ENCODE data around the gene AAK1.
"Not testable (repeated sequence)": the region's sequence is repeated elsewhere in the genome, so short reads cannot be mapped to it uniquely, and the experiment has no call there.

The AAK1 gene

DNA sequence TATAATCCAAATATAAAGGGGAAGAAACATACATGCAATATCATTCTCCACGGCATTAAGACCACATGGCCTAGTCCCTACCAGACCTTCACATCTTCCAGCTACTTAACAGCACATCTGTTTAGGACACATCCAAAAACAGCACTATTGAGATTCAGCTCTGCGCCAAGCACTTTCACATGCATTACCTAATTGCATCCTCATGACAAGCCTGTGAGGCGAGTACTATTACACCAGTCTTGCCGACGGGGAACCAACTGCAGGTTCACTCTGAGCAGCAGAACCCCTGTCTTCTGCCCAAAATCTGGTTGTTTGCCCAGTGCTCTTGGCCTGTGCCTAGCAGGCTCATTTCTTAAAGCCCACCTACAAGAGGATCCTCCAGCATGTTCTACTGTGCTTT lies 66.7 kb downstream of the AAK1 start:
- no peak overlapping the region for H3K4me3 ChIP-seq (ENCODE audit: low read depth, low read length)
- TF ChIP-seq, protein P1, sequence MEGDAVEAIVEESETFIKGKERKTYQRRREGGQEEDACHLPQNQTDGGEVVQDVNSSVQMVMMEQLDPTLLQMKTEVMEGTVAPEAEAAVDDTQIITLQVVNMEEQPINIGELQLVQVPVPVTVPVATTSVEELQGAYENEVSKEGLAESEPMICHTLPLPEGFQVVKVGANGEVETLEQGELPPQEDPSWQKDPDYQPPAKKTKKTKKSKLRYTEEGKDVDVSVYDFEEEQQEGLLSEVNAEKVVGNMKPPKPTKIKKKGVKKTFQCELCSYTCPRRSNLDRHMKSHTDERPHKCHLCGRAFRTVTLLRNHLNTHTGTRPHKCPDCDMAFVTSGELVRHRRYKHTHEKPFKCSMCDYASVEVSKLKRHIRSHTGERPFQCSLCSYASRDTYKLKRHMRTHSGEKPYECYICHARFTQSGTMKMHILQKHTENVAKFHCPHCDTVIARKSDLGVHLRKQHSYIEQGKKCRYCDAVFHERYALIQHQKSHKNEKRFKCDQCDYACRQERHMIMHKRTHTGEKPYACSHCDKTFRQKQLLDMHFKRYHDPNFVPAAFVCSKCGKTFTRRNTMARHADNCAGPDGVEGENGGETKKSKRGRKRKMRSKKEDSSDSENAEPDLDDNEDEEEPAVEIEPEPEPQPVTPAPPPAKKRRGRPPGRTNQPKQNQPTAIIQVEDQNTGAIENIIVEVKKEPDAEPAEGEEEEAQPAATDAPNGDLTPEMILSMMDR (IDR thresholded peaks at IDR 0.05; ENCODE audit: borderline replicate concordance, insufficient read depth, low read depth, low read length), result no peak

DNA sequence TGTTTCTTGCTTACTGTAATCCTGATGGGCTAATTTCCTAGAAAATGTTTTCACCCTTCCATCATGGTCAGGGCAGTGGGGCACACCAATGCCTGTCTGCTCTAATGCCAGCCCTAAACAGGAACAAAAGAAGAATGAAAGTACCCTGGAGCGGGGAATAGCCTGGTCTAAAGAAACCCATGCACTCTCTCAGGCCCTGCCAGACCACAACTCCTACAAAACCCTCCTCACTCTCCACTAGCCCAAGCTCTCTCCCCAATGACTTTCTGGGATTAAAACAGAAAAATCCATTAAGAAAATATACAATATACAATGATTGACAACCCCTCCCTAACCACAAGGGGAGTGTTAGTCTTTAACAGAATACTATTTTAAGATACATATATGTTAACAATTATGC lies 67.6 kb downstream of the AAK1 start:
- H3K4me3 ChIP-seq (ENCODE audit: low read depth, low read length), result no peak overlapping the region
- TF ChIP-seq, protein P1 (IDR thresholded peaks at IDR 0.05; ENCODE audit: borderline replicate concordance, insufficient read depth, low read depth, low read length), result no peak

DNA sequence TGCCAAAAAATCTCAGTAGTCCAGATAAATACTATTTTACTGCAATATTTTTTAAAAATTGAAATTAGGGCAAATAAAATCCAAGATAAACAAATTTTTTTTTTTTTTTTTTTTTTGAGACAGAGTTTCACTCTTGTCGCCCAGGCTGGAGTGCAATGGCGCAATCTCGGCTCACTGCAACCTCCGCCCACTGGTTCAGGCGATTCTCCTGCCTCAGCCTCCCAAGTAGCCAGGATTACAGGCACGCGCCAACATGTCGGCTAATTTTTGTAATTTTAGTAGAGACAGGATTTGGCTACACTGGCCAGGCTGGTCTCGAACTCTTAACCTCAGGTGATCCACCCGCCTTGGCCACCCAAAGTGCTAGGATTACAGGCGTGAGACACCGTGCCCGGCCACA lies 68.2 kb downstream of the AAK1 start:
- not testable (repeated sequence) for H3K4me3 ChIP-seq (ENCODE audit: low read depth, low read length)

DNA sequence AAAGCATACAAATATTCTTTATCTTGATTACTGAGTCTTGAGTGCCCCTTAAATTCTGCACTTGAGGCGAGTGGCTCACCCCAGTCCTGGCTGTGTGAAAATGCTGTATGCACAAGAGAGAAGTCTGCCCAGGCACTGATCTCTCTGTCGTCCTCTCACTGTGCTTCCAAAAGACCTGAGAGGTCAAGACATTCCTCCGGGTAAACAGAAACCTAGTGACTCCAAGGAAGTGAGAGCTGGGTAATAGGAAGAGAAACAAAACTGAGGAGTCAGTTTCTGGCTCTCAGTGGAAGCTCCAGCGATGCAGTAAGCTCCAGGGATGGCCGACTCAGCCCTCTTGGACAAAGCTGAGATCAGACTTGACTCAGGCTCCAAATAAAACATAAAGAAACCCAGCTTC lies 70.9 kb downstream of the AAK1 start:
- H3K4me3 ChIP-seq (ENCODE audit: low read depth, low read length), result no peak overlapping the region
- TF ChIP-seq, protein P1 (IDR thresholded peaks at IDR 0.05; ENCODE audit: borderline replicate concordance, insufficient read depth, low read depth, low read length), result no peak

DNA sequence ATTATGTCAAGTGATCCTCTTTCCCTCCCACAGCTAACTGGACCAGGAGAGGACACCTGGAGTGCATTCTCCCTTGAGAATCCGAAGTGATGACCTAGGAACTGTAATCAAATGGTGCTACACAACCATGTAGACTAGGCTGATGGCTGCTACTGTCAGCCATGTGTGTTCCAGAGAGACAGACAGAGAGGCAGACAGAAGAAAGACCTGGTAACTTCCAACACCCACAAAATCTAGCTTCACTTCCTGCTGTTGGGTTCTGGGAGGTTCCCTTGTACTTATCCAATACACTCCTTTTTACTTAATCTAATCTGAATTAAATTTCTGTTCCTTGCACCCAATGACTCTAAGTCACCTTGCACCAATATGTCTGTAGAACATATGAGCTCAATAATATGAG lies 72.3 kb downstream of the AAK1 start:
- TF ChIP-seq, protein P1 (IDR thresholded peaks at IDR 0.05; ENCODE audit: borderline replicate concordance, insufficient read depth, low read depth, low read length), result no peak
- no peak overlapping the region for H3K4me3 ChIP-seq (ENCODE audit: low read depth, low read length)

DNA sequence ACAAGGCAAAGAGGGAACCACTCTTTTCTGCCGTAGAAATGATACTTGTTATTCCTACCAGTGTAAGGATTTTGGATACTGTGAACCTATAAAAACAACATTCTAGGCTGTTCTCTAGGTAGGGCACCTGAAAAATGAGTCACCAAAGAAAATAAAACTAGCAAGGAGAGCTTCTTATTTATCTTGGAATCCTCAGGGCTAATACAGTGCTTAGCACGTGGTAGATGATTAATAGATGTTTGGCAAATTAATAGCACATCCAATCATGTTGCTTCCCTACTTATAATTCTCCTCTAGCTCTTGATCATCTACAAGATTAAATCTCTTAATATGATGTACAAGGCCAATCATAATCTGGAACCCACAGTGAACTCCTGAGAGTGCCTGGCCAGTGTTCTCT lies 73.1 kb downstream of the AAK1 start:
- no peak overlapping the region for H3K4me3 ChIP-seq (ENCODE audit: low read depth, low read length)
- TF ChIP-seq, protein P1 (IDR thresholded peaks at IDR 0.05; ENCODE audit: borderline replicate concordance, insufficient read depth, low read depth, low read length), result no peak

DNA sequence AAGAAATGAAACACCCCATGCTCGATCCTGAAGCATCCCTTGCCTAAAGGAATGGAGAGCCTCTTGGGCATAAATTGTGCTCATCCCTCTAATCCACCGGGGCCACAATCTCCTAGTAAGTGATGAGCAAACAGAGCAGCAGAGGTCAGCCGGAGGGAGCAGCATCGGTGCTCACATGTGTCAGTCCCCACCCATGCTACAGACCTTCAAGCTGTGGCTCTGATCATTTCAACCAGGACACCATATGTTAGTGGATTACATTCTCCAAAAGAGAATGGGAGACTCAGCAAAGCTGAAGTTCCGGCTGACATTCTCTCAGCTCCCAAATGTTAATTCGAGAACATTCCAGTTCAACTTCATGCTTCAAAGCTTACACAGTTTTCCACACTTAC lies 75.6 kb downstream of the AAK1 start:
- TF ChIP-seq, protein P1 (IDR thresholded peaks at IDR 0.05; ENCODE audit: borderline replicate concordance, insufficient read depth, low read depth, low read length), result no peak

More for the DNA sequence above, 75.6 kb downstream of the AAK1 start:
- H3K4me3 ChIP-seq (ENCODE audit: low read depth, low read length), result no peak overlapping the region

All from GM12875 (cell line).